D341Med (cell line): ENCODE measurements around the gene ARF5.
"Not testable (repeated sequence)": the region's sequence is repeated elsewhere in the genome, so short reads cannot be mapped to it uniquely, and the experiment has no call there.

Experiments used
- DNase-seq: peaks from one replicate; pipeline ENCODE4 v3.0.0; 2012; ENCODE audit warnings: low spot score

The ARF5 gene

GRCh38 chr7:127588019-127588696 lies at the start of gene ARF5:
Gene ARF5, plus strand, starts transcription at chr7:127588411. Its CDS starts 88 bp downstream, at chr7:127588499.
- DNase-seq = peak; percentile 99

GRCh38 chr7:127539116-127539515 lies 49.1 kb upstream of the ARF5 start:
- DNase-seq = no peak

- not testable (repeated sequence) for DNase-seq
Observed at GRCh38 chr7:127540461-127540860, 47.8 kb upstream of the ARF5 start.

GRCh38 chr7:127541548-127541947 lies 46.7 kb upstream of the ARF5 start:
- no peak for DNase-seq

GRCh38 chr7:127546313-127546712 lies 41.9 kb upstream of the ARF5 start:
- no peak for DNase-seq

- DNase-seq = no peak
Observed at GRCh38 chr7:127550247-127550646, 38.0 kb upstream of the ARF5 start.

GRCh38 chr7:127551941-127552340 lies 36.3 kb upstream of the ARF5 start:
- DNase-seq = no peak

GRCh38 chr7:127556404-127556803 lies 31.8 kb upstream of the ARF5 start:
- no peak for DNase-seq

GRCh38 chr7:127557803-127558202 lies 30.4 kb upstream of the ARF5 start:
- DNase-seq = no peak

GRCh38 chr7:127566242-127566641 lies 22.0 kb upstream of the ARF5 start:
- no peak for DNase-seq

GRCh38 chr7:127568034-127568433 lies 20.2 kb upstream of the ARF5 start:
- not testable (repeated sequence) for DNase-seq

- no peak for DNase-seq
Observed at GRCh38 chr7:127571741-127572505, 16.3 kb upstream of the ARF5 start.

- no peak for DNase-seq
Observed at GRCh38 chr7:127578036-127578684, 10.1 kb upstream of the ARF5 start.

- DNase-seq = no peak
Observed at GRCh38 chr7:127578711-127579275, 9.4 kb upstream of the ARF5 start.

- no peak for DNase-seq
Observed at GRCh38 chr7:127580612-127581011, 7.6 kb upstream of the ARF5 start.

- DNase-seq = no peak
Observed at GRCh38 chr7:127581716-127582115, 6.5 kb upstream of the ARF5 start.

GRCh38 chr7:127582361-127582760 lies 5.8 kb upstream of the ARF5 start:
- DNase-seq = no peak

GRCh38 chr7:127584648-127585043 lies 3.6 kb upstream of the ARF5 start:
- no peak for DNase-seq

GRCh38 chr7:127585044-127585953 lies 2.9 kb upstream of the ARF5 start, which contains the start of gene GCC1:
Gene GCC1, minus strand, starts transcription at chr7:127585596. Its CDS starts 414 bp downstream, at chr7:127585182.
- DNase-seq = peak; percentile 96

- no peak for DNase-seq
Observed at GRCh38 chr7:127586346-127586745, 1.9 kb upstream of the ARF5 start.

- DNase-seq = no peak
Observed at GRCh38 chr7:127587663-127588018, 570 bp upstream of the ARF5 start.
